ENCODE results near the gene ADCK1.

ADCK1 gene

DNA sequence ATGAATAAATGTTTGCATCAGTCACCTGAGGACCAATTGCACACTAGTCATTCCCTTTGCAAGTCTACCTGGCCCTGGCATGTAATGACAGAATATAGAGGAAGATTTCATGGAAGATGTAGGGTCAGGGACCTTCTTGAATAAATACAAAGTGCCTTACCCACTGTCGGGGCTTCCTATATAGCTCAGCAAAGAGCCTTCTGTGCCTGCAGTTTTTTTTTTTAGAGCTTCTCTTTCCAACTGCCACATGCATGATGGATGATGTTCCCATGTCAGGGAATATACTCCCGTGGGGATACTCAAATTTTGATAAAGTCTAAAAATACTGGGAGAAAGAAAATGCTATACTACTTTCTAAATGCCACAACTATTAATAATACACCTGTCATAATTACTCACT is 176.7 kb downstream of the ADCK1 start:
- H3K36me3 ChIP-seq (ENCODE audit: control insufficient read depth, insufficient read depth, low read length): no peaks in the 10 kb centered on the region
- no peak overlapping the region for H3K4me2 ChIP-seq (ENCODE audit: low read length)
- no peak overlapping the region for H3K9ac ChIP-seq
- no peak overlapping the region for H2AFZ ChIP-seq
- no peak overlapping the region for H3K27ac ChIP-seq
- no peaks in the 10 kb centered on the region for H3K27me3 ChIP-seq (ENCODE audit: control insufficient read depth, insufficient read depth, low read length)
- H3K9me3 ChIP-seq (ENCODE audit: control insufficient read depth, low read length): no peaks in the 10 kb centered on the region
- no peaks in the 10 kb centered on the region for H3K4me1 ChIP-seq
- TF ChIP-seq, protein P1, sequence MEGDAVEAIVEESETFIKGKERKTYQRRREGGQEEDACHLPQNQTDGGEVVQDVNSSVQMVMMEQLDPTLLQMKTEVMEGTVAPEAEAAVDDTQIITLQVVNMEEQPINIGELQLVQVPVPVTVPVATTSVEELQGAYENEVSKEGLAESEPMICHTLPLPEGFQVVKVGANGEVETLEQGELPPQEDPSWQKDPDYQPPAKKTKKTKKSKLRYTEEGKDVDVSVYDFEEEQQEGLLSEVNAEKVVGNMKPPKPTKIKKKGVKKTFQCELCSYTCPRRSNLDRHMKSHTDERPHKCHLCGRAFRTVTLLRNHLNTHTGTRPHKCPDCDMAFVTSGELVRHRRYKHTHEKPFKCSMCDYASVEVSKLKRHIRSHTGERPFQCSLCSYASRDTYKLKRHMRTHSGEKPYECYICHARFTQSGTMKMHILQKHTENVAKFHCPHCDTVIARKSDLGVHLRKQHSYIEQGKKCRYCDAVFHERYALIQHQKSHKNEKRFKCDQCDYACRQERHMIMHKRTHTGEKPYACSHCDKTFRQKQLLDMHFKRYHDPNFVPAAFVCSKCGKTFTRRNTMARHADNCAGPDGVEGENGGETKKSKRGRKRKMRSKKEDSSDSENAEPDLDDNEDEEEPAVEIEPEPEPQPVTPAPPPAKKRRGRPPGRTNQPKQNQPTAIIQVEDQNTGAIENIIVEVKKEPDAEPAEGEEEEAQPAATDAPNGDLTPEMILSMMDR (IDR thresholded peaks at IDR 0.05): no peak
- no peak overlapping the region for H3K4me3 ChIP-seq (ENCODE audit: low read depth, low read length)
- H3K79me2 ChIP-seq: no peaks in the 10 kb centered on the region

DNA sequence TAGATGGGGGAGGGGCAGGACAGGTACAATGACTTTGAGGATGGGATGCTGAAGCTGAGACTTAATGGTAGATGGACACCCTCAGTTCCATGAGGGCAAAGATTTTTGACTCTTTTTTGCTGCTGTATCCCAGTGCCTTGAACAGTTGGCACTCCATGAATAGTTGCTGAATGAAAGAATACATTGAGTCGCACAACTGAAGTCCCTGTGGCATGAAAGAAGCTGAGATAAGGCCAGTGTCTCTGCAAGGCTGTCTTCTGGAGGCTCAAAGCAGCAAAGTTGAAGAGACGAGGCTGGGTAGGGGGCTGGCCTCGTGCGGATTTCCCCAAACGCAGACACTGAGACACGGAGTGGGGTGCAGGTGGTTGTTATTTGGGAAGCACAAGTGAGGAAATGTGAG is 179.3 kb downstream of the ADCK1 start:
- Histone ChIP-seq H3K27me3 (ENCODE audit: control insufficient read depth, insufficient read depth, low read length) (no peaks in the 10 kb centered on the region), H3K27ac (no peak overlapping the region), H2AFZ (peak overlapping the region; percentile 45), H3K4me3 (ENCODE audit: low read depth, low read length) (no peak overlapping the region), H3K79me2 (no peaks in the 10 kb centered on the region), H3K9me3 (ENCODE audit: control insufficient read depth, low read length) (no peaks in the 10 kb centered on the region), H3K4me1 (no peaks in the 10 kb centered on the region), H3K36me3 (ENCODE audit: control insufficient read depth, insufficient read depth, low read length) (no peaks in the 10 kb centered on the region), H3K4me2 (ENCODE audit: low read length) (no peak overlapping the region), H3K9ac (no peak overlapping the region)
- TF ChIP-seq, protein P1 (IDR thresholded peaks at IDR 0.05): no peak

DNA sequence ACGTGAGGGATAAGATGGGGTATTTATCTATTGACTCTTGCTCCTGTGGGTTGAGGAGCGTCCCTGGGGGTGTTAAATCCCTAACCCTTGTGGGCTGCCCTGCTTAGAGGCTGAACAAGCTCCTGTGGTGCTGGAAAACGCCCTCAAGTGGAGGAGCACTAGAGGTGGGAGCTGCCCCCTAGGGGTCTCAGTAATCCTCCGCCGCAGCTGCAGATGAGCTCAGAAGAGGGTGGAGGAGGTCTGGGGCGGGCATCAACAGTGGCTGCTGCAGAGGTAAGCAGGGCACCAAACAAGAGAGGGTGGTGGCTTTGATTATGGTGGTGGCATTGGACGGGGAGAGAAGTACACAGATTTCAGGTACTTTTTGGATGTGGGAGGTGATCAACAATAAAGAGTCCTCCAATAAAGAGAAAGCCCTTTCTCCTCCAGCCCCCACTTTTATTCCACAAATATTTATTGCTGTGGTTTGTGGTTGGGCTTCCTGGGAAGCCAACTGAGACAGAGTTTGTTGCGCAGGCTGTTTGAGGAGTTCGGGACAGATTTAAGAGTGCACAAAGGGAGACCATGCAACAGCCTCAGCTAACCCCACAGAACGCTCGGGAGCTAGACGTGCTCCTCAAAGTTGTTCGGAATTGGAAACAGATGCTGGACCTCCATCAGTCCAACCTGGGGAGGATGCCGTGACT is 179.9 kb downstream of the ADCK1 start:
- no peaks in the 10 kb centered on the region for H3K9me3 ChIP-seq (ENCODE audit: control insufficient read depth, low read length)
- no peak overlapping the region for H3K4me3 ChIP-seq (ENCODE audit: low read depth, low read length)
- TF ChIP-seq, protein P1 (IDR thresholded peaks at IDR 0.05): no peak
- no peak overlapping the region for H3K9ac ChIP-seq
- H3K27ac ChIP-seq: no peak overlapping the region
- H3K79me2 ChIP-seq: no peaks in the 10 kb centered on the region
- H3K36me3 ChIP-seq (ENCODE audit: control insufficient read depth, insufficient read depth, low read length): no peaks in the 10 kb centered on the region
- no peaks in the 10 kb centered on the region for H3K27me3 ChIP-seq (ENCODE audit: control insufficient read depth, insufficient read depth, low read length)
- no peak overlapping the region for H3K4me2 ChIP-seq (ENCODE audit: low read length)
- H3K4me1 ChIP-seq: no peaks in the 10 kb centered on the region
- H2AFZ ChIP-seq: peak overlapping the region; percentile 87

DNA sequence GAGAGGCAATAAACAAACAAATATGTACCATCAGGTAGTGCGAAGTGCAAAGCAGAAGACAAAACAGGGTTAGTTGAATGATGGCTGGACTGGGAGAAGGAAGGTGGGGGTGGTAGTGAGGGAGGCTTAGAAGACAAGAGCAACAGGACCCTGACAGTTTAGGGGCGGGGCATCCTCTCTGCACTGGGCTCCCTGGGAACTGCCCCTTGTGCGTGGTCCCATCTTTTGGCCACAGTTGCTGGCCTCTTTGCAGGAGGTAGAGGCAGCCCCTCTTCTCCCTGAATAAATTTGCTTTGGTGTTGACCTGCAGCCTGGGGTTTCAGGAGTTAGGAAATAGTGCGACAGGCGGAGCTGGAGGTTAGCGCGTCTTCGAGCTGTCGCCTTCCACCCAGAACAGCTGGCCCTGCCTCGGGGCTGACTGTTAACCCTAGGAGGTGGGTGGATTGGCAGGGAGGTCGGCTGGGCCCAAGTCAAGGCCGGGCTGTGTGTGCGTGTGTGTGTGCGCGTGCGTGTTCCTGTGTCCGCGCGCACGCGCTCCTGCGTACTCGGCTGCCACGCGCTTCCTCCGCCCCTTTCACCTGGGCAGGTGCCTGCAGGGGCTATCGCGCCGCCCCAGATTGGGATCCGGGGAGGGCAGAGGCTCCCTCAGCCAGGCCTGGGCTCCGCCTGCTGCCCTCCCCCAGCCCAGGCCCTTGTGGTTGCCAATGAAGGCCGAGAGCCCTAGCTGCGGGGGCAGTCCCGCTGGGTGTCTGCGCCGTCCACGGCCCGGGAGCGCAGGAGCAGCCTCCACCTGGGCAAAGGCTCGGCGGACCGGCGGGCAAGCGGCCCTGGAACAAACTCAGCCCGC is 180.8 kb downstream of the ADCK1 start:
- no peaks in the 10 kb centered on the region for H3K27me3 ChIP-seq (ENCODE audit: control insufficient read depth, insufficient read depth, low read length)
- no peak overlapping the region for H3K9ac ChIP-seq
- H3K4me1 ChIP-seq: no peaks in the 10 kb centered on the region
- H3K27ac ChIP-seq: peak overlapping the region; percentile 52
- H3K79me2 ChIP-seq: no peaks in the 10 kb centered on the region
- H2AFZ ChIP-seq: peak overlapping the region; percentile 87
- no peaks in the 10 kb centered on the region for H3K36me3 ChIP-seq (ENCODE audit: control insufficient read depth, insufficient read depth, low read length)
- peak overlapping the region; percentile 64 for H3K4me2 ChIP-seq (ENCODE audit: low read length)
- TF ChIP-seq, protein P1 (IDR thresholded peaks at IDR 0.05): no peak
- H3K4me3 ChIP-seq (ENCODE audit: low read depth, low read length): peak overlapping the region; percentile 48
- no peaks in the 10 kb centered on the region for H3K9me3 ChIP-seq (ENCODE audit: control insufficient read depth, low read length)

Data from parathyroid adenoma (tissue), 2 donors.